SU-DHL-6 (cell line): Measurements from ENCODE around the gene GAB2.

Experiments used
- H2AFZ ChIP-seq: fragments of 200-600 bp; sonication (generic); 2 replicates; pipeline ENCODE4 v1.6.1; 2014; ENCODE audit warnings: low read depth, mild to moderate bottlenecking, moderate library complexity, mixed read lengths, antibody characterized with exemption, low read length; ENCODE audit not compliant: severe bottlenecking
- H3F3A ChIP-seq: fragments of 200-600 bp; shearing (Covaris generic); 2 replicates; pipeline ENCODE4 v1.6.0; 2016; ENCODE audit warnings: antibody characterized with exemption, mild to moderate bottlenecking; ENCODE audit not compliant: insufficient read depth
- H3K27ac ChIP-seq: fragments of 200-600 bp; sonication (generic); 2 replicates; pipeline ENCODE4 v1.5.1; 2016; ENCODE audit warnings: low read depth, mild to moderate bottlenecking, low read length, moderate library complexity, mixed read lengths
- H3K27me3 ChIP-seq: fragments of 200-600 bp; sonication (generic), shearing (Covaris generic); 2 replicates; pipeline ENCODE4 v1.6.0; 2014; ENCODE audit warnings: mild to moderate bottlenecking, low read length
- H3K36me3 ChIP-seq: fragments of 200-600 bp; sonication (generic); 2 replicates; pipeline ENCODE4 v1.6.1; 2014; ENCODE audit warnings: mild to moderate bottlenecking, low read length, mixed read lengths
- H3K4me2 ChIP-seq: fragments of 300-600, 200-600 bp; shearing (Covaris generic), sonication (generic); 2 replicates; pipeline ENCODE4 v1.6.0; 2014; ENCODE audit warnings: low read length, low read depth, mild to moderate bottlenecking; ENCODE audit not compliant: poor library complexity, severe bottlenecking
- H3K4me3 ChIP-seq: fragments of 200-600 bp; sonication (generic); 2 replicates; pipeline ENCODE4 v1.5.1; 2014; ENCODE audit warnings: antibody characterized with exemption, low read length, mild to moderate bottlenecking, mixed read lengths; ENCODE audit not compliant: insufficient read depth, poor library complexity, severe bottlenecking
- H3K79me2 ChIP-seq: fragments of 200-600 bp; sonication (generic); 2 replicates; pipeline ENCODE4 v1.6.1; 2014; ENCODE audit warnings: mild to moderate bottlenecking, low read length, moderate library complexity; ENCODE audit not compliant: insufficient read depth
- H3K9ac ChIP-seq: fragments of 200-600 bp; sonication (generic); 2 replicates; pipeline ENCODE4 v1.7.0; 2014; ENCODE audit warnings: mild to moderate bottlenecking, low read length
- H3K9me2 ChIP-seq: fragments of 200-600 bp; sonication (generic); replicated peaks from 2 replicates; pipeline ENCODE4 v1.6.1; 2014; ENCODE audit warnings: low read length; ENCODE audit not compliant: insufficient read depth
- H3K9me3 ChIP-seq: fragments of 200-600 bp; sonication (generic); 2 replicates; pipeline ENCODE4 v1.6.1; 2014; ENCODE audit warnings: low read length, mixed read lengths; ENCODE audit not compliant: insufficient read depth
- H4K20me1 ChIP-seq: fragments of 200-600 bp; sonication (generic); 2 replicates; pipeline ENCODE4 v1.6.1; 2014; ENCODE audit warnings: low read depth, mild to moderate bottlenecking, antibody characterized with exemption, low read length, moderate library complexity, mixed read lengths
- CTCF ChIP-seq: fragments of 200-600 bp; sonication (generic); IDR thresholded peaks from one replicate; pipeline ENCODE4 v1.5.1; 2017; ENCODE audit warnings: antibody characterized with exemption, mild to moderate bottlenecking, low read length, moderate library complexity; ENCODE audit not compliant: insufficient read depth, poor library complexity, severe bottlenecking
- EZH2phosphoT487 ChIP-seq: fragments of 200-600 bp; sonication (generic), shearing (Covaris generic); conservative IDR thresholded peaks from 2 replicates; pipeline ENCODE4 v1.6.1; 2018; ENCODE audit warnings: mild to moderate bottlenecking, antibody characterized with exemption, low read length, moderate library complexity, mixed read lengths

GAB2 gene

DNA sequence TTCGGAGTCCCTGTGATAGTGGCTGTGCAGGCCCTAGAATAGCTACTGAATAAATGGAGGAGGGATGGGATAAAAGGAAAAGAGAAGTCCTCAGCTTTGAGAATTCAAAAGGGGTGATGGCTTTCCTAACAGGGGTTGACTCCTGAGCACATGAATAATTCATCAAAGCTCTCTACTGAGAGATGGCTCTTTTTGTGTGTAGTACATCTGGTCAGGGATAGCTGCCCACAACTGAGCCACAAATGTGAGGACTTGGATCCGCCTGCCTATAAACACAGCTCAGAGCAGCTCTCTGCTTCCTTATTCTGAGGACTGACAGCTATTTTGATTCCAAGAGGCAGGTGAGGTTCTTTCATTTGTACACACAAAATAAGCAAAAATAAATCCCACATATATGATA lies 146.6 kb downstream of the GAB2 start:
- TF ChIP-seq EZH2phosphoT487, result no peak
- no peak for TF ChIP-seq CTCF
- H3K9me3 ChIP-seq, result peaks cover 13% of the 10 kb centered on the region; the same call in 1 of the 2 replicates
- no peak overlapping the region for H3K4me2 ChIP-seq
- H3K9me2 ChIP-seq, result no peaks in the 10 kb centered on the region
- no peaks in the 10 kb centered on the region for H3F3A ChIP-seq
- H2AFZ ChIP-seq, result no peak overlapping the region
- no peak overlapping the region for H3K4me3 ChIP-seq
- H3K27ac ChIP-seq, result no peak overlapping the region
- H3K27me3 ChIP-seq, result no peaks in the 10 kb centered on the region
- H4K20me1 ChIP-seq, result no peaks in the 10 kb centered on the region
- no peak overlapping the region for H3K9ac ChIP-seq
- H3K36me3 ChIP-seq, result no peaks in the 10 kb centered on the region
- H3K79me2 ChIP-seq, result no peaks in the 10 kb centered on the region

- Histone ChIP-seq H4K20me1 (no peaks in the 10 kb centered on the region), H3K27ac (no peak overlapping the region), H3K4me3 (no peak overlapping the region), H3F3A (no peaks in the 10 kb centered on the region), H3K9me3 (peaks cover 13% of the 10 kb centered on the region; the same call in 1 of the 2 replicates), H3K4me2 (no peak overlapping the region), H3K79me2 (no peaks in the 10 kb centered on the region), H2AFZ (no peak overlapping the region), H3K27me3 (no peaks in the 10 kb centered on the region), H3K9ac (no peak overlapping the region), H3K36me3 (no peaks in the 10 kb centered on the region), H3K9me2 (no peaks in the 10 kb centered on the region)
- TF ChIP-seq EZH2phosphoT487 (no peak), CTCF (no peak)
These were observed 147.8 kb downstream of the GAB2 start for GRCh38 chr11:78269806-78270205.

DNA sequence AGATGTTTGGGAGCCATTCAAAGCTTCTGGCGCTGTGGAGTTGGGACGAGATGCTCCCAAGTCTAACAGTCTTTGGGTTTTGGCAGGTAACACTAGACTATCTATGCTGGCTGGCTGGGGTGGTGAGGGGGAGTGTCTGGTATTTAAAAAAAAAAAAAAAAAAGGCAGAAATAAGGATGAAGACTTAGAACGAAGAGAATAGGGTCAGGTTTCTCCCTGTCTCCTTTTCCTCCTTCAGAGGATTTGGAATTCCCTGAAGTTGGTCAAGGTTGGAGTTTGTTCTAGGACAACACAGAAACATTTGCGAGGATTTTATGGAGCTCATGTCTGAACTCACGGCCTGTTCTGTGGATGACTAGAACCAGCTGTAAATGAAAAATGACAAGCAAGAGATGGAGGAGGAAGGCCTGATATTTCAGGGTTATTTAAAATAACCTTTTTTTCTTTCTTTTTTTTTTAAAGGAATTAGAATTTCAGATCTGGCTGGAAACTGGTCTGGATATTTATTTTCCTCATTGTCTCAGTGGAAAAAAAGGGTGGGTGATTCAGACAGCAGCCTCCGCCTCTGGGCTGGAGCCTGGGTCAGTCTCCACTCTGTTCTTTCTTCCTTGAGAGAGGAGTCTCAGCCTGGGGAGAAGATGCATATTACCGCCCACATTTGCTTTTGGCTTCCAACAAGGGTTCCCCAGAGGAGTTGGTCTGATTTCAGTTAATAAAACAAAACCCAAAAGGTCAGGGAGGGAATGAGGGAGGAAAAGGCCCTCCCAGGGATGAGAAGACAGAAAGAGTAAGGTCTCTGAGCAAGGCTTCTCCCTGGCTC lies 148.8 kb downstream of the GAB2 start:
- Histone ChIP-seq H3K79me2 (no peaks in the 10 kb centered on the region), H3K4me2 (no peak overlapping the region), H2AFZ (no peak overlapping the region), H3F3A (no peaks in the 10 kb centered on the region), H3K9ac (no peak overlapping the region), H4K20me1 (no peaks in the 10 kb centered on the region), H3K36me3 (no peaks in the 10 kb centered on the region), H3K9me2 (no peaks in the 10 kb centered on the region), H3K4me3 (no peak overlapping the region), H3K27me3 (no peaks in the 10 kb centered on the region), H3K9me3 (peaks cover 8% of the 10 kb centered on the region; the same call in 1 of the 2 replicates), H3K27ac (no peak overlapping the region)
- TF ChIP-seq EZH2phosphoT487, result no peak
- no peak for TF ChIP-seq CTCF
